Measurements from ENCODE around the gene EML6. TPM values are rescaled to one million over a fixed set of nuclear protein-coding genes. Genes with fewer than 3 reads are reported as not detected.

EML6 gene
- total RNA-seq, 2 donors from 2014 or later, result 1.4 to 2.1 TPM

GRCh38 chr2:54878182-54878581, 154.7 kb downstream of the EML6 start:
- Histone ChIP-seq H3K36me3 (ENCODE audit: control insufficient read depth, insufficient read depth, low read length) (no peaks in the 10 kb centered on the region), H3K27ac (ENCODE audit: low read depth, low read length) (no peak overlapping the region), H3K4me1 (ENCODE audit: control insufficient read depth, insufficient read depth, low read length) (no peaks in the 10 kb centered on the region), H3K9ac (ENCODE audit: extremely low read depth, low read length, poor library complexity, severe bottlenecking) (no peak overlapping the region), H3K9me3 (ENCODE audit: control insufficient read depth, low read length) (no peaks in the 10 kb centered on the region), H3K27me3 (ENCODE audit: control insufficient read depth, insufficient read depth, low read length, poor library complexity, severe bottlenecking) (no peaks in the 10 kb centered on the region), H3K4me3 (ENCODE audit: low read length) (no peak overlapping the region)
- 93 to 100% methylated on average over 3 to 4 of the region's 4 CpGs for WGBS, 2 experiments (ENCODE audit: insufficient coverage in 1 of 2, insufficient read length in 1 of 2)
- H3K4me3 Mint-ChIP-seq, result no peak overlapping the region
- H3K9me3 Mint-ChIP-seq, result no peaks in the 10 kb centered on the region
- TF ChIP-seq CTCF (conservative IDR thresholded peaks at IDR 0.05), result no peak
- H3K27me3 Mint-ChIP-seq (ENCODE audit: insufficient read depth), result no peaks in the 10 kb centered on the region
- H3K4me1 Mint-ChIP-seq, result no peaks in the 10 kb centered on the region
- DNase-seq, result no peak
- no peaks in the 10 kb centered on the region for H3K36me3 Mint-ChIP-seq (ENCODE audit: low read depth)
- no peak overlapping the region for H3K27ac Mint-ChIP-seq

GRCh38 chr2:54879032-54879431, 155.6 kb downstream of the EML6 start:
- no peak overlapping the region for H3K27ac ChIP-seq (ENCODE audit: low read depth, low read length)
- H3K27ac Mint-ChIP-seq, result no peak overlapping the region
- H3K4me1 Mint-ChIP-seq, result no peaks in the 10 kb centered on the region
- DNase-seq, result no peak
- H3K36me3 Mint-ChIP-seq (ENCODE audit: low read depth), result no peaks in the 10 kb centered on the region
- H3K9ac ChIP-seq (ENCODE audit: extremely low read depth, low read length, poor library complexity, severe bottlenecking), result no peak overlapping the region
- H3K4me3 ChIP-seq (ENCODE audit: low read length), result no peak overlapping the region
- H3K27me3 Mint-ChIP-seq (ENCODE audit: insufficient read depth), result no peaks in the 10 kb centered on the region
- H3K9me3 ChIP-seq (ENCODE audit: control insufficient read depth, low read length), result no peaks in the 10 kb centered on the region
- H3K27me3 ChIP-seq (ENCODE audit: control insufficient read depth, insufficient read depth, low read length, poor library complexity, severe bottlenecking), result no peaks in the 10 kb centered on the region
- no peaks in the 10 kb centered on the region for H3K36me3 ChIP-seq (ENCODE audit: control insufficient read depth, insufficient read depth, low read length)
- 91 to 100% methylated on average over 3 to 4 of the region's 5 CpGs for WGBS, 2 experiments (ENCODE audit: insufficient coverage in 1 of 2, insufficient read length in 1 of 2)
- TF ChIP-seq CTCF (conservative IDR thresholded peaks at IDR 0.05), result peak; percentile 37
- no peak overlapping the region for H3K4me3 Mint-ChIP-seq
- no peaks in the 10 kb centered on the region for H3K9me3 Mint-ChIP-seq
- no peaks in the 10 kb centered on the region for H3K4me1 ChIP-seq (ENCODE audit: control insufficient read depth, insufficient read depth, low read length)

DNA sequence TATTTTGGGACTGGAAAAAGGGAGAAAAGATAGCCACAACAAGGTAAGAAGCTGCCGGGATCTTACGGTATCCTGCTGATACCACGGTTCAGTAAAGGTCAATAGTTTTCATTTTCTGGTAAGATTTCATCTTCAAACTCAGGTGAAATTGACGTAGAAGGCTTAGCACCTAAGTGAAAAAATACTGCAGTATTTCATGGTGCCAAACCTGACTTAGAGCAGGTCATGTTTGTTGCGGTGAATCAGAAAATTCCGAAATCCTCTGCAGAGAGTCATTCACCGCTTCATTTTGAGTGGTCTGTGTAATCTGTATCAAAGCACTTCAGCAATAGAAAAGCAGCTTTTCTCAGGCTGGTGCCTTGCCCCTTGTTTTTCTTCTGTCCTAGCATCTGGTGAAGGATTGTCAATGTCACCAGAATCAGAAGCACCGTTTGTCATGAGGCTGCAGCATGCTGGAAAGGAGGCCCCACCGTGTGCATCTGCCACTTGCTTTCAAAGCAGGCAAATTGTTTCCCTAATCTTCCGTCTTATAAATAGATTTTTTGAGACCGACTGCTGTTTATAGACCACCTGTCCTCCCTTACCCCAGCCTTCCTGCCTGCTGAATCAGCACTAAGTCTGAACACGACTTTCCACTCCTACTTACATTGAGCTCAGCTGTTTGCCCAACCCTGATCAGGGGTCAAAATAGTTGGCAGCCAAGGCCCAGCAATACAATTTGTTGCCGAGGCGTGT, 156.3 kb downstream of the EML6 start:
- Mint-ChIP-seq H3K4me3 (no peak overlapping the region), H3K27ac (no peak overlapping the region), H3K4me1 (no peaks in the 10 kb centered on the region), H3K9me3 (no peaks in the 10 kb centered on the region), H3K36me3 (ENCODE audit: low read depth) (no peaks in the 10 kb centered on the region), H3K27me3 (ENCODE audit: insufficient read depth) (no peaks in the 10 kb centered on the region)
- no peaks in the 10 kb centered on the region for H3K27me3 ChIP-seq (ENCODE audit: control insufficient read depth, insufficient read depth, low read length, poor library complexity, severe bottlenecking)
- no peaks in the 10 kb centered on the region for H3K36me3 ChIP-seq (ENCODE audit: control insufficient read depth, insufficient read depth, low read length)
- no peak for DNase-seq
- H3K4me1 ChIP-seq (ENCODE audit: control insufficient read depth, insufficient read depth, low read length), result no peaks in the 10 kb centered on the region
- H3K9ac ChIP-seq (ENCODE audit: extremely low read depth, low read length, poor library complexity, severe bottlenecking), result no peak overlapping the region
- 89 to 90% methylated on average over 13 to 14 of the region's 14 CpGs for WGBS, 2 experiments (ENCODE audit: insufficient coverage in 1 of 2, insufficient read length in 1 of 2)
- H3K27ac ChIP-seq (ENCODE audit: low read depth, low read length), result no peak overlapping the region
- TF ChIP-seq CTCF (conservative IDR thresholded peaks at IDR 0.05), result no peak
- H3K9me3 ChIP-seq (ENCODE audit: control insufficient read depth, low read length), result no peaks in the 10 kb centered on the region
- no peak overlapping the region for H3K4me3 ChIP-seq (ENCODE audit: low read length)

Data from endodermal cell (in vitro differentiated cells).